ENCODE measurements around the gene JUNB.

DNA sequence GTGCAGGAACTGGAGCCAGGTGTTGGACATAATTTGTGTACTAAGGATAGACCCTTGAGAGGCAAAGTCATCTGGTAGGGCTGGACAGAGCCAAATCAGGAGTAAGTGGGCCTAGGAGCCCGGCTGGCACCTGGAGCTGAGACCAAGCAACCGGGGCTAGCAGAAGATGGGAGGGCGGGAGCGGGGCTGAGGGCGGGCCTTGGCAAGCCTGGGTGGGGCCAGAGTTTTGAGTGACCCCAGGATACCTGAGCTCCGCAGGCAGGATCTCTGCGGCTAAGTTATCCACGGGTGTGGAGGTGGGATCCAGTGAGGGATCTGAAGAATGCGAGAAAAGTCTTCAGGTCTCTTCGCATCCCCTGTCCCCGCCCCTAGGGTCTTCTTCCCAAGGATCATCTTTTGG, 24.1 kb upstream of the JUNB start:
- TF ChIP-seq ZNF33A (CRISPR knock-in tag; IDR thresholded peaks at IDR 0.05; ENCODE audit: borderline replicate concordance) (no peak), TCF7L2 (IDR thresholded peaks at IDR 0.05; ENCODE audit: low read depth, low read length) (no peak), ZNF205 (CRISPR knock-in tag; IDR thresholded peaks at IDR 0.05) (no peak), ZBTB21 (CRISPR knock-in tag; IDR thresholded peaks at IDR 0.05) (no peak), EP300 (IDR thresholded peaks at IDR 0.05; ENCODE audit: low read depth in 2 of 2, low read length in 2 of 2) (no peak), EP300 (CRISPR knock-in tag; IDR thresholded peaks at IDR 0.05; ENCODE audit: borderline replicate concordance) (no peak), HNRNPUL1 (IDR thresholded peaks at IDR 0.05; ENCODE audit: low read depth, low read length) (no peak), PRPF4 (IDR thresholded peaks at IDR 0.05; ENCODE audit: low read depth, low read length, poor library complexity, severe bottlenecking) (no peak), MED8 (CRISPR knock-in tag; IDR thresholded peaks at IDR 0.05; ENCODE audit: insufficient replicate concordance) (no peak)
- TF ChIP-seq, protein P1, sequence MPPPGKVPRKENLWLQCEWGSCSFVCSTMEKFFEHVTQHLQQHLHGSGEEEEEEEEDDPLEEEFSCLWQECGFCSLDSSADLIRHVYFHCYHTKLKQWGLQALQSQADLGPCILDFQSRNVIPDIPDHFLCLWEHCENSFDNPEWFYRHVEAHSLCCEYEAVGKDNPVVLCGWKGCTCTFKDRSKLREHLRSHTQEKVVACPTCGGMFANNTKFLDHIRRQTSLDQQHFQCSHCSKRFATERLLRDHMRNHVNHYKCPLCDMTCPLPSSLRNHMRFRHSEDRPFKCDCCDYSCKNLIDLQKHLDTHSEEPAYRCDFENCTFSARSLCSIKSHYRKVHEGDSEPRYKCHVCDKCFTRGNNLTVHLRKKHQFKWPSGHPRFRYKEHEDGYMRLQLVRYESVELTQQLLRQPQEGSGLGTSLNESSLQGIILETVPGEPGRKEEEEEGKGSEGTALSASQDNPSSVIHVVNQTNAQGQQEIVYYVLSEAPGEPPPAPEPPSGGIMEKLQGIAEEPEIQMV (CRISPR knock-in tag; IDR thresholded peaks at IDR 0.05; ENCODE audit: low read depth) = no peak
- TF ChIP-seq, protein P2, sequence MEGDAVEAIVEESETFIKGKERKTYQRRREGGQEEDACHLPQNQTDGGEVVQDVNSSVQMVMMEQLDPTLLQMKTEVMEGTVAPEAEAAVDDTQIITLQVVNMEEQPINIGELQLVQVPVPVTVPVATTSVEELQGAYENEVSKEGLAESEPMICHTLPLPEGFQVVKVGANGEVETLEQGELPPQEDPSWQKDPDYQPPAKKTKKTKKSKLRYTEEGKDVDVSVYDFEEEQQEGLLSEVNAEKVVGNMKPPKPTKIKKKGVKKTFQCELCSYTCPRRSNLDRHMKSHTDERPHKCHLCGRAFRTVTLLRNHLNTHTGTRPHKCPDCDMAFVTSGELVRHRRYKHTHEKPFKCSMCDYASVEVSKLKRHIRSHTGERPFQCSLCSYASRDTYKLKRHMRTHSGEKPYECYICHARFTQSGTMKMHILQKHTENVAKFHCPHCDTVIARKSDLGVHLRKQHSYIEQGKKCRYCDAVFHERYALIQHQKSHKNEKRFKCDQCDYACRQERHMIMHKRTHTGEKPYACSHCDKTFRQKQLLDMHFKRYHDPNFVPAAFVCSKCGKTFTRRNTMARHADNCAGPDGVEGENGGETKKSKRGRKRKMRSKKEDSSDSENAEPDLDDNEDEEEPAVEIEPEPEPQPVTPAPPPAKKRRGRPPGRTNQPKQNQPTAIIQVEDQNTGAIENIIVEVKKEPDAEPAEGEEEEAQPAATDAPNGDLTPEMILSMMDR (CRISPR knock-in tag; IDR thresholded peaks at IDR 0.05) = no peak
- TF ChIP-seq, protein P3, sequence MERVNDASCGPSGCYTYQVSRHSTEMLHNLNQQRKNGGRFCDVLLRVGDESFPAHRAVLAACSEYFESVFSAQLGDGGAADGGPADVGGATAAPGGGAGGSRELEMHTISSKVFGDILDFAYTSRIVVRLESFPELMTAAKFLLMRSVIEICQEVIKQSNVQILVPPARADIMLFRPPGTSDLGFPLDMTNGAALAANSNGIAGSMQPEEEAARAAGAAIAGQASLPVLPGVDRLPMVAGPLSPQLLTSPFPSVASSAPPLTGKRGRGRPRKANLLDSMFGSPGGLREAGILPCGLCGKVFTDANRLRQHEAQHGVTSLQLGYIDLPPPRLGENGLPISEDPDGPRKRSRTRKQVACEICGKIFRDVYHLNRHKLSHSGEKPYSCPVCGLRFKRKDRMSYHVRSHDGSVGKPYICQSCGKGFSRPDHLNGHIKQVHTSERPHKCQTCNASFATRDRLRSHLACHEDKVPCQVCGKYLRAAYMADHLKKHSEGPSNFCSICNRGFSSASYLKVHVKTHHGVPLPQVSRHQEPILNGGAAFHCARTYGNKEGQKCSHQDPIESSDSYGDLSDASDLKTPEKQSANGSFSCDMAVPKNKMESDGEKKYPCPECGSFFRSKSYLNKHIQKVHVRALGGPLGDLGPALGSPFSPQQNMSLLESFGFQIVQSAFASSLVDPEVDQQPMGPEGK (CRISPR knock-in tag; IDR thresholded peaks at IDR 0.05) = no peak
- TF ChIP-seq, protein P4, sequence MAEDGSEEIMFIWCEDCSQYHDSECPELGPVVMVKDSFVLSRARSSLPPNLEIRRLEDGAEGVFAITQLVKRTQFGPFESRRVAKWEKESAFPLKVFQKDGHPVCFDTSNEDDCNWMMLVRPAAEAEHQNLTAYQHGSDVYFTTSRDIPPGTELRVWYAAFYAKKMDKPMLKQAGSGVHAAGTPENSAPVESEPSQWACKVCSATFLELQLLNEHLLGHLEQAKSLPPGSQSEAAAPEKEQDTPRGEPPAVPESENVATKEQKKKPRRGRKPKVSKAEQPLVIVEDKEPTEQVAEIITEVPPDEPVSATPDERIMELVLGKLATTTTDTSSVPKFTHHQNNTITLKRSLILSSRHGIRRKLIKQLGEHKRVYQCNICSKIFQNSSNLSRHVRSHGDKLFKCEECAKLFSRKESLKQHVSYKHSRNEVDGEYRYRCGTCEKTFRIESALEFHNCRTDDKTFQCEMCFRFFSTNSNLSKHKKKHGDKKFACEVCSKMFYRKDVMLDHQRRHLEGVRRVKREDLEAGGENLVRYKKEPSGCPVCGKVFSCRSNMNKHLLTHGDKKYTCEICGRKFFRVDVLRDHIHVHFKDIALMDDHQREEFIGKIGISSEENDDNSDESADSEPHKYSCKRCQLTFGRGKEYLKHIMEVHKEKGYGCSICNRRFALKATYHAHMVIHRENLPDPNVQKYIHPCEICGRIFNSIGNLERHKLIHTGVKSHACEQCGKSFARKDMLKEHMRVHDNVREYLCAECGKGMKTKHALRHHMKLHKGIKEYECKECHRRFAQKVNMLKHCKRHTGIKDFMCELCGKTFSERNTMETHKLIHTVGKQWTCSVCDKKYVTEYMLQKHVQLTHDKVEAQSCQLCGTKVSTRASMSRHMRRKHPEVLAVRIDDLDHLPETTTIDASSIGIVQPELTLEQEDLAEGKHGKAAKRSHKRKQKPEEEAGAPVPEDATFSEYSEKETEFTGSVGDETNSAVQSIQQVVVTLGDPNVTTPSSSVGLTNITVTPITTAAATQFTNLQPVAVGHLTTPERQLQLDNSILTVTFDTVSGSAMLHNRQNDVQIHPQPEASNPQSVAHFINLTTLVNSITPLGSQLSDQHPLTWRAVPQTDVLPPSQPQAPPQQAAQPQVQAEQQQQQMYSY (CRISPR knock-in tag; IDR thresholded peaks at IDR 0.05) = no peak
- TF ChIP-seq, protein P5, sequence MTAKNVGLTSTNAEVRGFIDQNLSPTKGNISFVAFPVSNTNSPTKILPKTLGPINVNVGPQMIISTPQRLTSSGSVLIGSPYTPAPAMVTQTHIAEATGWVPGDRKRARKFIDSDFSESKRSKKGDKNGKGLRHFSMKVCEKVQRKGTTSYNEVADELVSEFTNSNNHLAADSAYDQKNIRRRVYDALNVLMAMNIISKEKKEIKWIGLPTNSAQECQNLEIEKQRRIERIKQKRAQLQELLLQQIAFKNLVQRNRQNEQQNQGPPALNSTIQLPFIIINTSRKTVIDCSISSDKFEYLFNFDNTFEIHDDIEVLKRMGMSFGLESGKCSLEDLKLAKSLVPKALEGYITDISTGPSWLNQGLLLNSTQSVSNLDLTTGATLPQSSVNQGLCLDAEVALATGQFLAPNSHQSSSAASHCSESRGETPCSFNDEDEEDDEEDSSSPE (CRISPR knock-in tag; IDR thresholded peaks at IDR 0.05) = no peak
- TF ChIP-seq, protein P6, sequence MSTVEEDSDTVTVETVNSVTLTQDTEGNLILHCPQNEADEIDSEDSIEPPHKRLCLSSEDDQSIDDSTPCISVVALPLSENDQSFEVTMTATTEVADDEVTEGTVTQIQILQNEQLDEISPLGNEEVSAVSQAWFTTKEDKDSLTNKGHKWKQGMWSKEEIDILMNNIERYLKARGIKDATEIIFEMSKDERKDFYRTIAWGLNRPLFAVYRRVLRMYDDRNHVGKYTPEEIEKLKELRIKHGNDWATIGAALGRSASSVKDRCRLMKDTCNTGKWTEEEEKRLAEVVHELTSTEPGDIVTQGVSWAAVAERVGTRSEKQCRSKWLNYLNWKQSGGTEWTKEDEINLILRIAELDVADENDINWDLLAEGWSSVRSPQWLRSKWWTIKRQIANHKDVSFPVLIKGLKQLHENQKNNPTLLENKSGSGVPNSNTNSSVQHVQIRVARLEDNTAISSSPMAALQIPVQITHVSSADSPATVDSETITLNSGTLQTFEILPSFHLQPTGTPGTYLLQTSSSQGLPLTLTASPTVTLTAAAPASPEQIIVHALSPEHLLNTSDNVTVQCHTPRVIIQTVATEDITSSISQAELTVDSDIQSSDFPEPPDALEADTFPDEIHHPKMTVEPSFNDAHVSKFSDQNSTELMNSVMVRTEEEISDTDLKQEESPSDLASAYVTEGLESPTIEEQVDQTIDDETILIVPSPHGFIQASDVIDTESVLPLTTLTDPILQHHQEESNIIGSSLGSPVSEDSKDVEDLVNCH (CRISPR knock-in tag; IDR thresholded peaks at IDR 0.05) = no peak

All from HepG2 (cell line).